HEK293 (cell line): ENCODE measurements around the gene PDE4B.

Experiments used
- CTCF ChIA-PET: fragments of 350-600 bp; formaldehyde crosslinking; extraction: SDS; loops from one replicate; lab custom pipeline; 2021; ENCODE audit warnings: antibody characterized with exemption; lab: Yijun Ruan, JAX
- POLR2A ChIA-PET: fragments of 300-600 bp; formaldehyde crosslinking; extraction: SDS; loops from one replicate; lab custom pipeline; 2020; ENCODE audit warnings: antibody characterized with exemption, inconsistent platforms; lab: Yijun Ruan, JAX
- H3K27ac ChIP-seq: fragments of 200-500 bp; sonication (Bioruptor generic); 2 replicates; pipeline ENCODE4 v1.5.1; 2014; ENCODE audit warnings: low read depth, low read length, control low read depth, inconsistent platforms; ENCODE audit errors: extremely low read depth
- H3K36me3 ChIP-seq, 2 experiments: fragments of 200-500 bp in 1 of 2; sonication (Bioruptor generic) in 1 of 2; 1 replicate in 1 of 2; 2 replicates in 1 of 2; pipeline ENCODE4 v1.5.1; 2014 to 2017; ENCODE audit warnings: inconsistent platforms in 2 of 2, low read length in 2 of 2; ENCODE audit not compliant: control insufficient read depth in 2 of 2, insufficient read depth in 1 of 2
- H3K4me1 ChIP-seq: fragments of 200-500 bp; sonication (Bioruptor generic); 2 replicates; pipeline ENCODE4 v1.5.1; 2014; ENCODE audit warnings: mild to moderate bottlenecking, low read length, inconsistent platforms; ENCODE audit not compliant: control insufficient read depth, insufficient read depth
- H3K4me3 ChIP-seq: 2 replicates; pipeline ENCODE4 v1.5.1; 2011; ENCODE audit warnings: low read depth, mild to moderate bottlenecking, control low read depth, low read length, moderate library complexity
- H3K9me3 ChIP-seq: fragments of 200-500 bp; sonication (Bioruptor generic); 2 replicates; pipeline ENCODE4 v1.5.1; 2014; ENCODE audit warnings: low read depth, low read length, inconsistent platforms; ENCODE audit not compliant: control insufficient read depth, insufficient read depth
- BCL11A ChIP-seq: fragments of 450-650 bp; formaldehyde crosslinking; IDR thresholded peaks from 2 replicates; pipeline ENCODE4 v1.5.1; 2016; ENCODE audit warnings: low read depth, missing biosample characterization, missing genetic modification characterization
- CTCF ChIP-seq: fragments of 450-650 bp; formaldehyde crosslinking; IDR thresholded peaks from 2 replicates; pipeline ENCODE4 v1.5.1; 2016; ENCODE audit warnings: missing biosample characterization, missing genetic modification characterization
- GLI2 ChIP-seq: fragments of 450-650 bp; formaldehyde crosslinking; IDR thresholded peaks from 2 replicates; pipeline ENCODE4; 2017; ENCODE audit warnings: missing biosample characterization, missing genetic modification characterization, low read depth, borderline replicate concordance
- RBAK ChIP-seq: fragments of 450-650 bp; formaldehyde crosslinking; IDR thresholded peaks from 2 replicates; pipeline ENCODE4 v1.5.1; 2016; ENCODE audit warnings: missing biosample characterization, missing genetic modification characterization
- SP3 ChIP-seq: fragments of 450-650 bp; formaldehyde crosslinking; IDR thresholded peaks from 2 replicates; pipeline ENCODE4 v1.5.1; 2016; ENCODE audit warnings: missing biosample characterization, missing genetic modification characterization
- WT1 ChIP-seq: fragments of 450-650 bp; formaldehyde crosslinking; IDR thresholded peaks from 2 replicates; pipeline ENCODE4 v1.5.1; 2016; ENCODE audit warnings: missing biosample characterization, missing genetic modification characterization
- ZBTB44 ChIP-seq: fragments of 450-650 bp; IDR thresholded peaks from 2 replicates; pipeline ENCODE4 v1.5.1; 2018; ENCODE audit warnings: missing biosample characterization, mild to moderate bottlenecking, missing genetic modification characterization
- ZBTB8A ChIP-seq: fragments of 450-650 bp; formaldehyde crosslinking; IDR thresholded peaks from 2 replicates; pipeline ENCODE4 v1.5.1; 2016; ENCODE audit warnings: missing biosample characterization, missing genetic modification characterization
- ZNF324 ChIP-seq: fragments of 450-650 bp; formaldehyde crosslinking; IDR thresholded peaks from 2 replicates; pipeline ENCODE4 v1.5.1; 2016; ENCODE audit warnings: missing biosample characterization, missing genetic modification characterization
- ZNF449 ChIP-seq: fragments of 450-650 bp; formaldehyde crosslinking; IDR thresholded peaks from 2 replicates; pipeline ENCODE4 v1.5.1; 2017; ENCODE audit warnings: missing biosample characterization, mild to moderate bottlenecking, missing genetic modification characterization, moderate library complexity
- ZNF488 ChIP-seq: fragments of 450-650 bp; formaldehyde crosslinking; IDR thresholded peaks from 2 replicates; pipeline ENCODE4 v1.5.1; 2016; ENCODE audit warnings: missing biosample characterization, missing genetic modification characterization
- ZNF544 ChIP-seq: fragments of 450-650 bp; formaldehyde crosslinking; IDR thresholded peaks from 2 replicates; pipeline ENCODE4 v1.5.0; 2017; ENCODE audit warnings: missing biosample characterization, missing genetic modification characterization
- ZNF548 ChIP-seq: fragments of 450-650 bp; formaldehyde crosslinking; IDR thresholded peaks from 2 replicates; pipeline ENCODE4 v1.5.1; 2016; ENCODE audit warnings: missing biosample characterization, missing genetic modification characterization
- ZNF596 ChIP-seq: fragments of 450-650 bp; IDR thresholded peaks from 2 replicates; pipeline ENCODE4 v1.5.0; 2018; ENCODE audit warnings: missing biosample characterization, mild to moderate bottlenecking, missing genetic modification characterization, moderate library complexity
- ZNF76 ChIP-seq: fragments of 450-650 bp; formaldehyde crosslinking; IDR thresholded peaks from 2 replicates; pipeline ENCODE4; 2016; ENCODE audit warnings: low read depth, missing biosample characterization, missing genetic modification characterization, borderline replicate concordance

Gene PDE4B

GRCh38 chr1:65836686-65837085 lies 44.0 kb downstream of the PDE4B start (continued):
- TF ChIP-seq ZNF449, result no peak
- TF ChIP-seq SP3 (tag by site-specific recombination), result no peak
- TF ChIP-seq ZNF488 (tag by site-specific recombination), result no peak

- ChIA-PET POLR2A (no interaction called here), CTCF (no interaction called here)
- TF ChIP-seq ZNF596 (tag by site-specific recombination) (no peak), CTCF (tag by site-specific recombination) (no peak), BCL11A (tag by site-specific recombination) (no peak), ZNF548 (tag by site-specific recombination) (no peak), ZBTB44 (tag by site-specific recombination) (no peak)
- H3K4me3 ChIP-seq, result no peak overlapping the region
- no peak overlapping the region for H3K27ac ChIP-seq
- no peaks in the 10 kb centered on the region for H3K9me3 ChIP-seq
- H3K36me3 ChIP-seq, result no peaks in the 10 kb centered on the region
- H3K4me1 ChIP-seq, result no peaks in the 10 kb centered on the region
These were observed 48.0 kb downstream of the PDE4B start for GRCh38 chr1:65840683-65841082.

- Histone ChIP-seq H3K9me3 (no peaks in the 10 kb centered on the region), H3K4me1 (no peaks in the 10 kb centered on the region), H3K27ac (no peak overlapping the region), H3K4me3 (no peak overlapping the region), H3K36me3 (no peaks in the 10 kb centered on the region)
- ChIA-PET POLR2A (no interaction called here), CTCF (no interaction called here)
- no peak for TF ChIP-seq RBAK (tag by site-specific recombination)
- no peak for TF ChIP-seq GLI2
- TF ChIP-seq WT1 (tag by site-specific recombination), result no peak
These were observed 51.6 kb downstream of the PDE4B start for GRCh38 chr1:65844296-65844695.

- no peak overlapping the region for H3K27ac ChIP-seq
- POLR2A ChIA-PET, result no interaction called here
- TF ChIP-seq ZBTB8A (tag by site-specific recombination) (no peak), CTCF (tag by site-specific recombination) (no peak), ZNF324 (tag by site-specific recombination) (no peak), ZNF76 (tag by site-specific recombination) (no peak), ZNF544 (tag by site-specific recombination) (no peak)
These were observed 52.3 kb downstream of the PDE4B start for GRCh38 chr1:65844821-65845534.

More at GRCh38 chr1:65844821-65845534, 52.3 kb downstream of the PDE4B start:
- no peaks in the 10 kb centered on the region for H3K36me3 ChIP-seq
- CTCF ChIA-PET, result interaction anchor here (0.6 kb wide), 1 partner anchor 177 kb away, joined by 3 read pairs; no protein-coding TSS in a partner anchor
- H3K4me1 ChIP-seq, result no peaks in the 10 kb centered on the region
- no peaks in the 10 kb centered on the region for H3K9me3 ChIP-seq
- no peak overlapping the region for H3K4me3 ChIP-seq
